Endometrium (tissue), 2 donors: Measurements from ENCODE around the gene SYN1.
A peak's percentile ranks its signal among the peaks of the same experiment; 100 is the strongest.

Experiments used
- FAIRE-seq: peaks from 2 replicates; lab custom pipeline; 2012; peaks lifted over from hg19 to GRCh38; lab: Jason Lieb, UNC
- donor health status: control.
- donor health status: control.

The SYN1 gene

DNA sequence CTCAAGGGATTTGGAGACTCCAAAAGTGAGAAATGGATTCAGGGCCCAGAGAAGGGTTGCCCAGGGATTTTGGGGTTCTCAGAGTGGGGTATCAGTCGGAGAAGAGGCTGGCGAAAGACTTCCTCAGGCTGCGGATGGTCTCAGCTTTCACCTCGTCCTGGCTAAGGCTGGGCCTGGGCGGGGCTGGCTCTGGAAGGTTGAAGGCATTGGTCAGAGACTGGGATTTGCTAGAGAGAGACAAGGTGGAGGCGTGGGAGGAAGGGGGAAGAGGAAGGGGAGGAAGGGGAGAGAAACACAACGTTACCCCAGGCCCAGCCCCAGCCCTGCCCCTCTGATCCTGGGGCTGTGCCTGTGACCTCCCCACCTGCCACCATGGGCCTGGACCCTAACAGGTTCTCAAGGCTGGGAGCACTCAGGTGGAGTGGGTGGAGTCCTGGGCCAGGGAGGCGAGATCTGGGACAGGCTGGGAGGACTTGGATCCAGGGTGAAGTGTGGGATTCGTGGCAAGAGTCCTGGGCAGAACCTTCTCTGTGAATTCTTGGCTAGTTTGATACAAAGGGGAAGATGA lies 46.8 kb downstream of the SYN1 start:
- no peak for FAIRE-seq

DNA sequence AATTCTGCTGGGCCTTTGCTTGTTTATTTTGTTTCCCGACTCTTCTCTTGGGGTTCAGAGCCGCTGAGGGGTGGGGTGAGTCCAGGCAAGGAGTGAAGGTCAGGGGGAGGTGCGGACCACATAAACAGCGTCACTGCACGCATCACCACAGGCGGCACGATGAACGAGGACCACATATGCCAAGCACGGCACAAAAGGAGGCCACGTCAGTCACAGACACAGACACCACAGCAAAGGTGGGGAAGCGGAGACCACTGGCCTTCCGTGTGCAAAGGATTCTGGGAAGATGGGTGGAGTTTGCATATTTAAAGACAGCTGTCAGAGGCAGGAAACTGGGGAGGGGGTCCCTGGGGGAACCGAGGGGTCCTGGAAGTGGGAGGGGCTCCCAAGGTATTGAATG lies 47.8 kb downstream of the SYN1 start:
- FAIRE-seq: no peak

DNA sequence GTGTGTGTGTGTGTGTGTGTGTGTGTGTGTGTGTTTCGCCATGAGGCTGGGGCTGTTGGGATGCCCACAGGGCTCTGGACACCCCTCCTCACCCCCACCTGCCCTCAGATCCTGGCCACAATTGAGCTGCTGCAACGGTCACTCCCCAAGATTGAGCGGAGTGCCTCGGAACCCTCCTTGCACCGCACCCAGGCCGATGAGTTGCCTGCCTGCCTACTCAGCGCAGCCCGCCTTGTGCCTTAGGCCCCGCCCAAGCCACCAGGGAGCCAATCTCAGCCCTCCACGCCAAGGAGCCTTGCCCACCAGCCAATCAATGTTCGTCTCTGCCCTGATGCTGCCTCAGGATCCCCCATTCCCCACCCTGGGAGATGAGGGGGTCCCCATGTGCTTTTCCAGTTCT lies 48.4 kb downstream of the SYN1 start:
- FAIRE-seq: no peak

DNA sequence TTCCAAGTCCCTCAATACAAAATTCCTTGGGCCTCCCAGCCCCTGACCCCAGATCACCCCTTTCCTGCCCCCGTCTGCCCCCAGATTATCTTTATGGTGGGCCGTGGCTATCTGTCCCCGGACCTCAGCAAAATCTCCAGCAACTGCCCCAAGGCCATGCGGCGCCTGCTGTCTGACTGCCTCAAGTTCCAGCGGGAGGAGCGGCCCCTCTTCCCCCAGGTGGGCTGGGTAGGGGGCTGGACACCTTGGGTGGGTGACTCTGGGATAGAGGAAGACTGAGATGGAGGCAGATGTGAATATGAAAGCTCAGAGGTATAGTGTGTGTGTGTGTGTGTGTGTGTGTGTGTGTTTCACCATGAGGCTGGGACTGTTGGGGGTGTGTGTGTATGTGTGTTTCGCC lies 48.9 kb downstream of the SYN1 start:
- no peak for FAIRE-seq

DNA sequence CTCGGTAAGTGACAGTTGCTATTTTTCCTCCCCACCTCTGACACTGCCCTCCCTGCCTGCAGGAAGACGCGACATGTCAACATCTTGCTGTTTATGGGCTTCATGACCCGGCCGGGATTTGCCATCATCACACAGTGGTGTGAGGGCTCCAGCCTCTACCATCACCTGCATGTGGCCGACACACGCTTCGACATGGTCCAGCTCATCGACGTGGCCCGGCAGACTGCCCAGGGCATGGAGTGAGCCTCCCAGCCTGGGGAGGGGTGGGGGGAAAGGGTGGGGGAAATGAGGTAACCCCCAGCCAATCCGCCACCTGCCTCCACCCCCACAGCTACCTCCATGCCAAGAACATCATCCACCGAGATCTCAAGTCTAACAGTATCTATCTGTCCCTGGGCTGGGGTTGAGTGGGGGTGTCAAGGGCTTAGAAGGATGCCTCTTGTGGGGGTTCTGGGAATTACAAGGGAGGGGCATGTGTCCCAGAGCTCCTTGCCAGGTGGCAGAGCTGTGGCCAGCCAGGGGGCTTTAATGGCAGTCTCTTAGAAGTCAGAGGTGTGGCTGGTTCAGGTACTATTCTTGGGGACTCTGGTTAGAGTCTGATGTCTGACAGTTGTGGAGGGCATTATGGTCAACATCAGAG lies 50.9 kb downstream of the SYN1 start:
- FAIRE-seq: no peak

DNA sequence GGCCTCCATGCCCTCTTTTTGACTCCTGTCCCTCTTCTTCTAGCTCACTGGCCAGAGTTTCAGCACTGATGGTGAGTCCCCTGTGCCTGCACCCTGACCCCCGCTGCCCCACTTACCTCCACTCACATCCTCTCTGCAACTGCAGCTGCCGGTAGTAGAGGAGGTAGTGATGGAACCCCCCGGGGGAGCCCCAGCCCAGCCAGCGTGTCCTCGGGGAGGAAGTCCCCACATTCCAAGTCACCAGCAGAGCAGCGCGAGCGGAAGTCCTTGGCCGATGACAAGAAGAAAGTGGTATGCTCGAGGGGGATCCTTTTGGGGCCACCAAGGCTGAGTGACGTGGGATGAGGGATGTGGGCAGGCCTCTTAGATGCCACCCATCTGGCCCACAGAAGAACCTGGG lies 52.8 kb downstream of the SYN1 start:
- no peak for FAIRE-seq

DNA sequence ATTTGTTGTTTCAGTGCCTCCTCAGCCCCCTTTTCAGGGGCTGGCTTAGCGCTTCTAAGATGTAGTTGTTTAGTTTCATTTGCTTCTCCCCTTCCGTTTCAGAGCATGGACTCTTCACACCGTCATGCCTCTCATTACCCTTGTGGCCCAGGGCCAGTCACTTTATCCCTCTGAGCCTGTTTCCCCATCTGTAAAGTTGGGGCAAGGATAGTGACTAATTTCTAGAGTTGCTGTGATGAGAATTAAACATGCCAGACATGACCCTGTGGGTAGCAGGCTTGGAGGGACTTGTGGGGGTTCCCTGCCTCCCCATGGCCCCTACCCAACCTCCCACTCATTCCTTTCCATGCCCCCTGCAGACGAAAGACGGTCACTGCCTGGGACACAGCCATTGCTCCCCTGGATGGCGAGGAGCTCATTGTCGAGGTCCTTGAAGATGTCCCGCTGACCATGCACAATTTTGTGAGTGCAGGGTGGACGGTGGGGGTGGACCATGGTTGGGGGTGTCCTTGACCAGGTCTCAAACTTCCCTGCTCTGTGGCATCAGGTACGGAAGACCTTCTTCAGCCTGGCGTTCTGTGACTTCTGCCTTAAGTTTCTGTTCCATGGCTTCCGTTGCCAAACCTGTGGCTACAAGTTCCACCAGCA lies 55.1 kb downstream of the SYN1 start:
- no peak for FAIRE-seq

DNA sequence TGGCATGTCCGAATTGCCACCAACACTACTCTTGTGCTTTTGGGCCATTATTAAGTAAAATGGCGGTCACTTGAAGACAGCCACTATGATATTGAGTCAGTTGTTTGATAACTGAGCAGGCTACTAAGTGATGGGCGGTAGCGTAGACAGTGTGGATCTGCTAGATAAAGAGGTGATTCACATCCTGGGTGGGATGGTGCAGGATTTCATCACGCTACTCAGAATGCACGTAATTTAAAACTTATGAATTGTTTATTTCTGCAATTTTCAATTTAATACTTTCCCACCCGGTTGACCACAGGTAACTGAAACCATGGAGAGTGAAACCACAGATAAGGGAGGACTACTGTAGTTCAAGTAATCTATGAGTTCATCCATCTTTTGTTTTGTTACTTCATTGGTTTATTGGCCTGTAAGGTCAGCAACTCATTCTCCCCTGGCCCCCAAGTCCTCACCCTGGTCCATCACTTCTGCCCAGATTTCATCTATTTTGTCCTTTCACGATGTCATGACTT lies 55.8 kb downstream of the SYN1 start:
- FAIRE-seq: no peak

DNA sequence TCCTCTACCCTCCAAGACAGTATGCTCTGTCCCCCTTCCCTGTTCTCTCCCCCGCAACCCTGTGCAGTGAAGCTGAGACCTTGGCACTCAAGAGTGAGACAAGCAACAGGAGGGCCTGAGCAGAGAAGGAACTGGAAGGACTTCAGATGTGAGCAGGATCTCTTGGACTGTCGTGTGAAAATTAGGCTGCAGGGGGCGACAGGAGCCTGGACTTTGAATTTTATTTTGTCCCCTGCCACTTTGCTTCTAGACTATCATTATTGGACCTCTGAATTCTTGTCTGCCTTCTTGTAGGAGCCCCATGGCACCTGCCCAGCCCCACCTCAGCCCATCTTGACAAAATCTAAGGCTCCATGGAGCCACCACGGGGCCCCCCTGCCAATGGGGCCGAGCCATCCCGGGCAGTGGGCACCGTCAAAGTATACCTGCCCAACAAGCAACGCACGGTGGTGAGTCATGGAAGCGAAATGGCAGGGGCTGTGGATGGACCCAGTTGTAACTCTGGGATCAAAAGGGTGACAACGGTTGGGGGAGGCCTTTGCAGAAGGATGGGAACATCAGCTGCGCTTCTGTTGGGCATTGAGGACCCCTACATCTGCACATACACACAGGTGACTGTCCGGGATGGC lies 56.9 kb downstream of the SYN1 start:
- no peak for FAIRE-seq

DNA sequence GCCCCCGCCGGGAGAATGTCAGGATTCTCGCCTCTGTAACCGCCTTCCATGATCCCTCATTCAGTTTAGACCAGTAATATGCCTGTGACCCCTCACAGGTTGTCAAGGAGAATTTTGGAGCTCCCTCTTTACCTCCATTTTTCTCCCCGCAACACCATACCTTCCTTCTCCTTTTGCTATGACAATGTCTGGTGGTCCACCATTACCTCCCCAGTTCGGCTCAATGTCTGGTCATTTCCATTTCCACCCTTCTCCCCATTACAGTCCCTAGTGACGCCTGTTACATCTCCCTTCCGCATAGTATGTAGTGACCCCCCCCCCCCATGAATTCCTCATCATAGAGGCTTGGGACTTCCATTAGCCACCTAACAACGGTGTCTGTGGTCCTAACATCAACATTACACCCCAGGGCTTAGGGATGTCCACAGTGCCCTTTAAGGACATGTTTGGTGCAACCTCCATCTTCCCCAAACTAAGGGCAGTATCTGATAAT lies 58.0 kb downstream of the SYN1 start:
- FAIRE-seq: no peak

DNA sequence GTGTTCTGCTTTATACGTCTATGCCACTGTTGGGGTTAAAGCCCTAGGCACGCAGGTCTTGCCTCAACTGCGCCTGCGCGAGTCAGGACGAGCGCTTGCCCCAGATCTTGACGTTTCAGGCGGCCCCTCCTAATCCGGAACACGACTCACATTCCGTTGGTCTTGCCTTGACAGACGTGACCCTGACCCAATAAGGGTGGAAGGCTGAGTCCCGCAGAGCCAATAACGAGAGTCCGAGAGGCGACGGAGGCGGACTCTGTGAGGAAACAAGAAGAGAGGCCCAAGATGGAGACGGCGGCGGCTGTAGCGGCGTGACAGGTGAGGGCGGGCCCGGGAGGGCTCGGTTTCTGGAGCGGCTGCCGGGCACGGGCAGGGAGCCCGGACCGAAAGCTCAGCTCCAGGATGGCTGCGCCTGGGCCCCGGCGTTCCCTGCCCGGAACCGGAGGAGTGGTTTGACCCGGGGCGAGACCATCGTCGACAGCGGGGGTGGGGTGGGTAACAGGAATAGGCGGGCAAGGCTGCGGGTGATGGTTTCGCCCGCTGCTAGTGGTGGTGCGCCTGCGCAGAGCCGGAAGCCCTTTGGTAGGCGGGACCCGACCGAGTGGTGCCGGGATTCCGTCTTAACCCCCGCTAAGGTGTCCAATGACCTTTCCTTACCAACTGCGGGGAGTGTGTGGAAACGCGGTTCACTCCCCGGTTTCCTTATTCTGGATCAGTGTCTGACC lies 58.6 kb downstream of the SYN1 start, which contains the start of gene ARAF:
Gene ARAF (plus strand): TSS at position 272 of the 725 bp plus-strand sequence. CDS start 1,763 bp downstream, outside the sequence.
- FAIRE-seq: peak; percentile 68

DNA sequence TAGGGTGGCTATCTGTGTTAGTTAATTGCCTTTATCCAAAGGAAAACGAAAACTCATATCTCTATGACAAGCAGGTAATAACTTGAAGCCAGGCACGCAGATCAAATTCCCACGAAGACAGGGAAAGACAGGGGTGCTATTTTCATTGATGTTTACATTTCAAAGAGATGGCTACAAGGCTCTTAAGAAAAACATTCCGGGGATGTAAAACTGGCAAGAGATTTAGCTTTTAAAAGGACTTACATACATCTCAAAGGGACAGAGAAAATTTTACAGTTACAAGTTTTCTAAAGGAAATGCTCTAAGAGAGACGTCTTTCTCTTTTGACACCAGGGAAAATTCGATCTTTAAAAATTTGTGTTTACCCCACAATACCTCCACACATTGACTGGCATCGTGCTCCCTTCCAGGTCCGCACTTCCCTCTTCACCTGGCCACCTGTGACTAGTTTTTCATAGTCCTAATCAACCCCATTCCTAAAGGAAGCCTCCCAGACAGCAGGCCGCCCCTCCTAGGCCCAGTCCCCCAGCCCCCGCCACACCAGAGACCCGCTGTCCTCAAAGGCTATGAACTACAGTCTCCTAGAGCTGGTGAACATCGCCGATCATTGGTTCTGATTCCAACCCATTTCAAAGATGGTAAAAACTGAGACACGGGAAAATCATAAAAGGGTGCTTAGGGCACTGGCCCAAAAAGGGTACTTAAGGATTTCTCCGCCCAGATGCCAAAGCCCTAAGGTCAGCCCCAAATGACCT lies 59.3 kb downstream of the SYN1 start:
- FAIRE-seq: no peak

DNA sequence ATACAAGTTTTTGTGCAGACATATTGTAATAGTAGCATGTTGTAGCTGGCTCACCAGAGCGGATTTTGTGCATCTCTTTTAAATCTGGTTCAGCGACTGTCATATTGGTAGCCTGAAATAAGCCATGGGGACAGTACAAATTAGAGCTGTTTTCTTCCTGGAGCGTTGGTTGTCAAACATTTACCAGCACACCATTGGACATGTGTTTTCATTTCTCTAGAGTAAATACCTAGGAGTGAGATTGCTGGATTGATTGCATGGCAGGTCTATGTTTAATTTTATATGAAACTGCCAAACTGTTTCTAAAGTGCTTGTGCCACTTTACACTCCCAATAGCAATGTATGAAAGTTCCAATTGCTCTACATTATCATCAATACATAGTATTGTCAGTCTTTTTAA lies 61.2 kb downstream of the SYN1 start:
- no peak for FAIRE-seq

DNA sequence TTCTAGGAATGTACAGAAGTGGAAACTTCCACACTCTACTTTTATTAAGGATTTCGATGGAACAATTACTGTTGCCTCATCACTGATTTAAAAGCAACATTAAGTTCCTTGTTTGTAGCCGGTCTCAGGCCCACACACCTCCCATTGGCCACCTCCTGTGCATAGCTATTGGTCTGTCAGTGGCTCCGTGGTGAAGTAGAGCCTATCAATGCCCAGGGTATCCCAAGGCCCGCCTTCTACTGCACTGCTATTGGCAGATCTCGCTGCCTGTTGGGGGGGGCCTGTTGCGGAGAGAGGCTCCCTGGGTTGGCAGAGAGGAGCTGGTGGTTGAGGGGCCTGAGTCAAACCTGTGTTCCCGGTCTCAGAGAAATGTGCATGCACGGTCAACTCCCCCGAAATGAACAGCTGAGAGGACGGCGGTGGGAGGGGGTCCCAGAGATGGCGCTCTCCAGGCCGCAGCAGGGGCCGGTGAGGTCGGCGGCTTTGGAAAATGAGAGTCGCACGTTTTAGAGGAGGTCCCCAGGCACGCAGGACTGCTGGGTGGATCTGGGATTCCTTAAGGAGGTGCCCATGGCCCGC lies 63.5 kb downstream of the SYN1 start:
- peak; percentile 82 for FAIRE-seq

DNA sequence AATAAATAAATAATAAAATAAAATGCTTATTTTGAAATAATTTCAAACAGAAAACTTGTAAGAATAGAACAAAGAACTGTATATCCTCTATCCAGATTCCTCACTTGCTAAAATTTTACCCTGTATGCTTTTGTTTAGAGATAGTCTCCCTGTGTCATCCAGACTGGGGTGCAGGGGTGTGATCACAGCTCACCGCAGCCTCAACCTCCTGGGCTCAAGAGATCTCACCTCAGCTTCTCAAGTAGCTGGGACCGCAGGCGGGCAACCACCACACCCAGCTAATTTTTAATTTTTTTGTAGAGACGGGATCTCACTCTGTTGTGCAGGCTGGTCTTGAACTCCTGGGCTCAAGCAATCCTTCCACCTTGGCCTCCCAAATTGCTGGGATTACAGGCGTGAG lies 76.2 kb downstream of the SYN1 start:
- no peak for FAIRE-seq

DNA sequence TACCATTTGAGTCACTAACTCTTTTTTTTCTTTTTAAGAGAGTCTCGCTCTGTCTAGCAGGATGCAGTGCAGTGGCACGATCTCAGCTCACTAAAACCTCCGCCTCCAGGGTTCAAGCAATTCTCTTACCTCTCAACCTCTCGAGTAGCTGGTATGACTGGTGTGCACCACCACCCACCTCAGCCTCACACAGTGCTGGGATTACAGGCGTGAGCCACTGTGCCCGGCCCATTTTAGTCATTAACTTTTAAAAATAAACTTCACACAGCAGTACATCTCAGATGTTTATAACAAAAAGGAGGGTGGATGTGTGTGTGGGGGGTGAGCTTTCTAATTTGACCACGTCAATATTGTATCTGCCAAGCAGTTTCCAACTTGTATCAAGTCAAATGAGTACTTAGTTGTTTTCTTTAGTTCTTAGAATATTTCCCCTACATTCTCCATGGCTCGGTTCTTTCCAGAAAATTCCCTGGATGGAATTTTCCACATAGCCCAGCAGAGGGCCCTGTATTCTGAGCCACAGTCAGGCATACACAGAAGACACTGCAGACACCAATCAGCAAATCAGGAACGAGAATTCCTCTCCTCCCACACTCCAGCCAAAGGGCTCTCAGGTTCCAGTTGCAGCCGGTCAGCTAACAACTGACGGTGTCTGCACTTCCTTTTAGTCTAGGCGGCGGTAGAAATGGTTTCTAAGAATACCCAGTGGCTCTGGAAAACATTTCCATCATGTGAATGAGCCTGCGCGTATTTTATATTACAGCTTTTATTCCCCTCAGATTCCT lies 78.7 kb downstream of the SYN1 start:
- peak; percentile 88 for FAIRE-seq

DNA sequence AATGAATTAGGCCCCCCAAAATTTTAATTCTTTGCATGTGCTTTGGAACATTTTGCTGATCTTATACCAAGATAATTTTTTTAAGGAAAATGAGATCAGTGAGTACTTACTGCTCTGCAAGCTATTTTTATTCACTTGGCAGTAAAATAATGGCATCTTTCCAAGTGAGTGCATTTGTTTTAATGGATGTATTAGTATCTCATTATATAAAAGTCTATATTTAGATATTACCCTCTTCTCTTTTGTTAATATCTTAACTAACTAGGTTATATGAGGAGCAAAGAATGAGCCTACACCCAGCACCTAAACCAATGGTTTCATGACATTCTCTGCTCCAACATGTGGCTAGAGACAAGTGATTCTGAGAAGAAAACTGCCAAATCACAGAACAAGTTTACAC lies 79.8 kb downstream of the SYN1 start:
- FAIRE-seq: no peak

DNA sequence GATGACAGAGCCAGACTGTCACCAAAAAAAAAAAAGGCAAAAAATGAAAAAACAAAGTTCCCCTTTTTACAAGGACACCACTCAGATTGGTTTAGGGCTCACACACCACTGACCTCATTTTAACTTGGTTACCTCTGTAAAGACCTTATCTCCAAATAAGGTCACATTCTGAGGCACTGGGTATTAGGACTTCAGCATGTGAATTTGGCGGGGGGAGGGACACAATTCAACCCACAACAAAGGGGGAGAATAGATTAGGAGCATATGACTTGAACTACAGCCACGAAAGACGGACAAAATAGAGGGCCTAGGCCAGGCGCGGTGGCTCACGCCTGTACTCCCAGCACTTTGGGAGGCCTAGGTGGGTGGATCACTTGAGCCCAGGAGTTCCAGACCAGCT lies 89.6 kb downstream of the SYN1 start:
- FAIRE-seq: no peak

DNA sequence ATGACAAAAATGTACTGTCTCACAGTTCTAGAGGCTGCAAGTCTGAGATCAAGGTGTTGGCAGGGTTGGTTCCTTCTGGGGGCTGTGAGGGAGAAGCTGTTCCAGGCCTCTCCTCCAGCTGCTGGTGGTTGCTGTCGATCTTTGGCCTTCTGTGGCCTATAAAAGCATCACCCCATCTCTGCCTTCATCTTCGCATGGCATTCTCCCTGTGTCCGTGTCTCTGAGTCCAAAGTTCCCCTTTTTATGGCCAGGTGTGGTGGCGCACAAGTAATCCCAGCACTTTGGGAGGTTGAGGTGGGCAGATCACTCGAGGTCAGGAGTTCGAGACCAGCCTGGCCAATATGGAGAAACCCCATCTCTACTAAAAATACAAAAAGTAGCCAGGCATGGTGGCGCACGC lies 90.1 kb downstream of the SYN1 start:
- FAIRE-seq: no peak

DNA sequence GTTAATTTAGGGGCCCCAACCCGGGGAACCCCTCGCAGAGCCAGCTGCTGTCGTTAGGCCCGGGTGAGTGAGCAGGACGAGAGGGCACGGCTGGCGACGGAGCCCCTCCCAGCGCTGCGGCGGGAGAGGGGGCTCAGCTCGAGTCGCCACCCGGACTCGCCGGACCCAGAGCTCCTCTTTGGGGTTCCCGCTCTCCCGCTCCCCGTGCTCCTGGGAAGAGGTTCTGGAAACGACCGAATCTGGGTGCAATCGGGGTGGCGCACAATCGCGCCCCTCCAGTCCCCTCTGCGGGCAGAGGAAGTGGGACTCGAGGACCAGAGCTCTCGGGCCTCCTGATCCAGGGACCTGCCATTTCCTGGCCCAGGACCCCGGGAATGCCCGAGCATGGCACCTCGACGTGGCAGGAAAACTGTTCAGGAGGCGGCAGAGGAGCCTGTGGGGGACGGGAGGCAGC lies 95.9 kb downstream of the SYN1 start:
- no peak for FAIRE-seq
